Prostate gland (tissue), 2 donors: Measurements from ENCODE around the gene LACRT.

Source experiments
- CTCF ChIP-seq, 4 experiments: fragments of 200-600 bp in 2 of 4; fragments of 450-650 bp in 2 of 4; sonication (generic) in 2 of 4; IDR thresholded peaks; 1 replicate in 3 of 4; 2 replicates in 1 of 4; pipeline ENCODE4 v1.5.1; 2016 to 2019; ENCODE audit warnings: antibody characterized with exemption in 4 of 4, mild to moderate bottlenecking in 2 of 4, moderate library complexity in 2 of 4
- POLR2AphosphoS5 ChIP-seq: sonication (generic); formaldehyde crosslinking; IDR thresholded peaks from one replicate; pipeline ENCODE4 v1.6.1; 2017; ENCODE audit warnings: antibody characterized with exemption

GRCh38 chr12:54631988-54632728 lies 2.5 kb downstream of the LACRT start:
- TF ChIP-seq POLR2AphosphoS5 (no peak), CTCF (IDR thresholded peaks at IDR 0.05) (no peak)
